Prostate gland (tissue), 2 donors: ENCODE results near the gene KLK8. TPM values are rescaled to one million over a fixed set of nuclear protein-coding genes. Genes with fewer than 3 reads are reported as not detected.

Experiments used
- DNase-seq: peaks from one replicate; pipeline ENCODE4 v3.0.0-alpha.2; 2019; ENCODE audit warnings: low spot score
- H3K27ac ChIP-seq, 2 donors: fragments of 200-600 bp; sonication (generic); 2 replicates each; pipeline ENCODE4 v1.5.1; 2017 to 2019
- H3K27me3 ChIP-seq: fragments of 200-600 bp; sonication (generic); replicated peaks from 2 replicates; pipeline ENCODE4 v1.5.1; 2019; ENCODE audit not compliant: insufficient read depth
- H3K36me3 ChIP-seq, 2 donors: fragments of 200-600 bp; sonication (generic); 1 replicate in 1 of 2; 2 replicates in 1 of 2; pipeline versions ENCODE4 v1.5.1 to v1.8.1; 2017 to 2019
- H3K4me1 ChIP-seq: fragments of 200-600 bp; sonication (generic); replicated peaks from 2 replicates; pipeline ENCODE4 v1.5.1; 2019
- H3K4me3 ChIP-seq, 2 donors: fragments of 200-600 bp; sonication (generic); 2 replicates each; pipeline ENCODE4 v1.5.1; 2017 to 2019
- H3K9me3 ChIP-seq: fragments of 200-600 bp; sonication (generic); 2 replicates; pipeline ENCODE4 v1.5.1; 2017
- POLR2A ChIP-seq: fragments of 450-650 bp; IDR thresholded peaks from one replicate; pipeline ENCODE4 v1.6.1; 2016; ENCODE audit warnings: antibody characterized with exemption, mild to moderate bottlenecking
- POLR2AphosphoS5 ChIP-seq: sonication (generic); formaldehyde crosslinking; IDR thresholded peaks from one replicate; pipeline ENCODE4 v1.6.1; 2017; ENCODE audit warnings: antibody characterized with exemption
- WGBS: methylation state at CpG from one replicate; pipeline ENCODE4 v1.1.5; 2018; 5-methylcytosine and 5-hydroxymethylcytosine counted together
- intact Hi-C: fragments of 100-400 bp; cut with DNase I; formaldehyde crosslinking; loops from one replicate; pipeline ENCODE4 v1.14.2; 2022
- total RNA-seq, 2 donors: library from RNA; depleted of rRNA; stranded (reverse); fragments of >200 nt; gene quantifications; one replicate each; pipeline ENCODE4 v1.1.0, GENCODE V29; 2016
- TF ChIP-seq, protein P1 (sequence below), 4 experiments: fragments of 200-600 bp in 2 of 4; fragments of 450-650 bp in 2 of 4; sonication (generic) in 2 of 4; IDR thresholded peaks; 1 replicate in 3 of 4; 2 replicates in 1 of 4; pipeline ENCODE4 v1.5.1; 2016 to 2019; ENCODE audit warnings: antibody characterized with exemption in 4 of 4, mild to moderate bottlenecking in 2 of 4, moderate library complexity in 2 of 4

KLK8 gene
- total RNA-seq, 2 donors from 2014 or later, result not detected

DNA sequence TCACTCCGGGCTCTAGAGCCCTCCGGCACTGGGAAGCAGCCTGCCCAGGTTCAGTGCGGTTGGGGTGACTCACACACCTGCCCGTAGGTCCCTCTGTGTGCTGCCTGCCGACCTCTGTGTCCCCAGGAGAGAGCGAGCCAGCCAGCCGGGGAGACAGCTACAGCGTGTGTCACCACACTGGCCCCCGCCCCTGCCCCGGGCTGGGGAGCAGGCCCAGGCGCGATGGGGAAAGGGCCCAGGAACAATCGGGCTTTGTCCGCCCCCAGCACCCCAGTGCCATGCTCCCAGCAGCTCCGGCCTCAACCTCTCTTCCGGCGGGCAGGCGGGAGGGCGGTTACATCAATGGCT, 32.0 kb downstream of the KLK8 start, which contains the start of gene KLK6:
Gene KLK6 (minus strand): TSS at position 179 of the 348 bp plus-strand sequence. CDS start 1,487 bp downstream, outside the sequence.
- H3K4me1 ChIP-seq, result no peaks in the 10 kb centered on the region
- no peaks in the 10 kb centered on the region for H3K36me3 ChIP-seq
- H3K4me3 ChIP-seq, result no peak within 1 kb of the TSS
- H3K27ac ChIP-seq, result no peak within 1 kb of the TSS
- intact Hi-C loops, result no loop called here
- H3K9me3 ChIP-seq, result no peaks in the 10 kb centered on the region
- 50% methylated on average over 16 of the region's 19 CpGs for whole genome bisulfite sequencing
- DNase-seq, result no peak
- H3K27me3 ChIP-seq, result peaks cover 2% of the 10 kb centered on the region
- TF ChIP-seq POLR2A (no peak), POLR2AphosphoS5 (no peak)
- TF ChIP-seq, protein P1, sequence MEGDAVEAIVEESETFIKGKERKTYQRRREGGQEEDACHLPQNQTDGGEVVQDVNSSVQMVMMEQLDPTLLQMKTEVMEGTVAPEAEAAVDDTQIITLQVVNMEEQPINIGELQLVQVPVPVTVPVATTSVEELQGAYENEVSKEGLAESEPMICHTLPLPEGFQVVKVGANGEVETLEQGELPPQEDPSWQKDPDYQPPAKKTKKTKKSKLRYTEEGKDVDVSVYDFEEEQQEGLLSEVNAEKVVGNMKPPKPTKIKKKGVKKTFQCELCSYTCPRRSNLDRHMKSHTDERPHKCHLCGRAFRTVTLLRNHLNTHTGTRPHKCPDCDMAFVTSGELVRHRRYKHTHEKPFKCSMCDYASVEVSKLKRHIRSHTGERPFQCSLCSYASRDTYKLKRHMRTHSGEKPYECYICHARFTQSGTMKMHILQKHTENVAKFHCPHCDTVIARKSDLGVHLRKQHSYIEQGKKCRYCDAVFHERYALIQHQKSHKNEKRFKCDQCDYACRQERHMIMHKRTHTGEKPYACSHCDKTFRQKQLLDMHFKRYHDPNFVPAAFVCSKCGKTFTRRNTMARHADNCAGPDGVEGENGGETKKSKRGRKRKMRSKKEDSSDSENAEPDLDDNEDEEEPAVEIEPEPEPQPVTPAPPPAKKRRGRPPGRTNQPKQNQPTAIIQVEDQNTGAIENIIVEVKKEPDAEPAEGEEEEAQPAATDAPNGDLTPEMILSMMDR (IDR thresholded peaks at IDR 0.05), result no peak

DNA sequence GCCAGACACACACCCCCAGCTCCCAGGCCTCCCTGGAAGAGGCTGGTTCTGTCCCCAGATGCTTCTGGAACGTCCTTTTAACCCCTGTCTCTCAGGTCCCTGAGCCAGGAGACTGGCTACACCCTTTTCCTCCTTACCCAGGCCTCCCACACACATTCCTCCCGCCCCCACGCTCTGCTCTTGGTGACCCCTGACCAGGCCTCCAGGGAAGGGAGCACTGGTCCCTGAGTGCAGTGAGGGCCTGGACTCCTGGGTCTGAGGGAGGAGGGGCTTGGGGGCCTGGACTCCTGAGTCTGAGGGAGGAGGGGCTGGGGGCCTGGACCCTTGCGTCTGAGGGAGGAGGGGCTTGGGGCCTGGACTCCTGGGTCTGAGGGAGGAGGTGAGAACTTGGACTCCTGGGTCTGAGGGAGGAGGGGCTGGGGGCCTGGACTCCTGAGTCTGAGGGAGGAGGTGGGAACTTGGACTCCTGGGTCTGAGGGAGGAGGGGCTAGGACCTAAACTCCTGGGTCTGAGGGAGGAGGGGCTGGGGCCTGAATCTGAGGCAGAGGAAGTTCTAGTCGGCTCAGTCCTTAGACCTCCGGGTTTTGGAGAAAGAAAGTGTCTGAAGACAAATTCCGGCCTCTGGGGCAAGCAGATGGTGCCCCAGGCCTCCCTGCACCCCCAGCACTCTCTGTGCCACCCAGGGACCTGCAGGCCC, 32.5 kb downstream of the KLK8 start:
- no peak overlapping the region for H3K27ac ChIP-seq
- no peaks in the 10 kb centered on the region for H3K9me3 ChIP-seq
- no peaks in the 10 kb centered on the region for H3K4me1 ChIP-seq
- intact Hi-C loops, result no loop called here
- no peak for DNase-seq
- H3K27me3 ChIP-seq, result peaks cover 2% of the 10 kb centered on the region
- TF ChIP-seq POLR2A (no peak), POLR2AphosphoS5 (no peak)
- TF ChIP-seq, protein P1 (IDR thresholded peaks at IDR 0.05), result no peak
- whole genome bisulfite sequencing, result 44% methylated on average over 7 of the region's 7 CpGs
- H3K4me3 ChIP-seq, result no peak overlapping the region
- no peaks in the 10 kb centered on the region for H3K36me3 ChIP-seq

DNA sequence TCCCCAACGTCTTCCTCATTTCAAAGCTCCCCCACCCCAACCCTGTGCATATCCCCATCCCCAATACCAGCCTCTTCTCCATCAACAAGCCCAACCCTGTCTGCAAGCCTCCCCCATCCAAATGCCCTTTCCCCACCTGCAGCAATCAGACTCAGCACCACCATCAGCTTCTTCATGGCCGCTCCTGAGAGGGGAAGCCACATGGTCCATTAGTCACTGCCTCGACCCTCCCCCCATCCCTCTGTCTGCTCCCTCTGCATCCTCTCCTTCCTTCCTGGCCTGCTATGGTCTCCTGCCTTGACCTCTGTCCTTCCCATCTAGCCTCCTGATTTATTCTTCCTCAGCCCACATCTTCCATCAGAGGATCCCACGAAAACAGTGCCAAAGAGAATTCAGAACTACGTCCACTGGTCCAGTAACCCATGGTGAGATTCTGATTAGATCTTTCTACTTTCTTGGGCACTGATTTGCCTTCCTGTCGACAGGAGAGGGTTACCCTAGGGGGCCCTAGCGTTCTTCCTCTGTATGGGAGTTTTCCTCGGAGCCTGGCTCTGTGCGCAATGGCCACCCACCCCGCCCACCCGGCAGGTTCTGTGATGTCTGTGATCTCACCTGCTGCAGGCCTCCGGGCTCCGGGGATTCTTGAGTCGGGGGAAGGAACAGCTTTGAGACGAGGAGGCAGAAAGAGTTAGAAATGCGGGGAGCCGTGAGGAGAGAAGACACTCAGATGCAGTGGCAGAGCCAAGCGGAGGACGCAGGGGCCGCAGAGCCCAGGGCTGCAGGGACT, 33.3 kb downstream of the KLK8 start:
- Histone ChIP-seq H3K27me3 (peaks cover 2% of the 10 kb centered on the region), H3K27ac (no peak overlapping the region), H3K36me3 (no peaks in the 10 kb centered on the region), H3K9me3 (no peaks in the 10 kb centered on the region), H3K4me3 (no peak overlapping the region), H3K4me1 (no peaks in the 10 kb centered on the region)
- intact Hi-C loops, result no loop called here
- 53% methylated on average over 20 of the region's 20 CpGs for WGBS
- DNase-seq, result no peak
- TF ChIP-seq POLR2A (no peak), POLR2AphosphoS5 (no peak)
- TF ChIP-seq, protein P1 (IDR thresholded peaks at IDR 0.05), result no peak

DNA sequence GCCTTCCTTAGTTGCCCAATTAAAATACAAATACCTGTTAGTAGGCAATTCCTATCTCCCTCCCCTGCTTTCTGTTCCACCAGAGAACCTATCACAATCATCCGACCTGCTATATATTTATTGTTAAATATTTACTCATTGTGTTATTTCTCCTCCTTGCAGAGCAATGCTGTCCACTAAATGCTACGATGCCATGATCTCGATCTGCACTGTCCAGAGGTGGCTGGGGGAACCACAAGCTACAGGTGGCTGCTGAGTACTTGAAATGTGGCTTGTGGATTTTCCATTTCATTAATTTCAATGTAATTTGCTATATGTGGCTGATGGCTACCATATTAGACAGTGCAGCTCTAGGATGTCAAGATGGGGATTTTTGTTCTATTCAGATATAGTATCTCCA, 37.1 kb downstream of the KLK8 start:
- Histone ChIP-seq H3K4me1 (no peaks in the 10 kb centered on the region), H3K27ac (no peak overlapping the region), H3K9me3 (no peaks in the 10 kb centered on the region), H3K4me3 (no peak overlapping the region), H3K27me3 (peaks cover 2% of the 10 kb centered on the region), H3K36me3 (no peaks in the 10 kb centered on the region)
- TF ChIP-seq, protein P1 (IDR thresholded peaks at IDR 0.05), result no peak
- TF ChIP-seq POLR2AphosphoS5 (no peak), POLR2A (no peak)
- intact Hi-C loops, result no loop called here
- DNase-seq, result no peak
- WGBS, result 67% methylated on average over 3 of the region's 3 CpGs
